SW 1271 (cell line): ENCODE results near the gene TIMM44.
A peak's percentile ranks its signal among the peaks of the same experiment; 100 is the strongest.
"Not testable (repeated sequence)": the region's sequence is repeated elsewhere in the genome, so short reads cannot be mapped to it uniquely, and the experiment has no call there.

ENCODE experiments used
- DNase-seq, 2 experiments: peaks; one replicate each; lab custom pipeline; 2025; lab: John Stamatoyannopoulos, UW

Gene TIMM44

GRCh38 chr19:7944177-7944761, 803 bp upstream of the TIMM44 start:
- DNase-seq, result peak; percentile 67 to 70

- no peak for DNase-seq
These were observed 454 bp downstream of the TIMM44 start for GRCh38 chr19:7942981-7943443.

- DNase-seq, result no peak
These were observed 1.4 kb downstream of the TIMM44 start for GRCh38 chr19:7941895-7942596.

- no peak for DNase-seq
These were observed 2.6 kb downstream of the TIMM44 start for GRCh38 chr19:7940841-7941240.

- DNase-seq, result no peak
These were observed 8.7 kb downstream of the TIMM44 start for GRCh38 chr19:7934766-7935165.

- DNase-seq, result no peak
These were observed 9.4 kb downstream of the TIMM44 start for GRCh38 chr19:7933828-7934725.

- DNase-seq, result no peak
These were observed 10.1 kb downstream of the TIMM44 start for GRCh38 chr19:7933411-7933810.

GRCh38 chr19:7932930-7933300, 10.6 kb downstream of the TIMM44 start:
- DNase-seq, result no peak

- no peak for DNase-seq
These were observed 11.1 kb downstream of the TIMM44 start for GRCh38 chr19:7932276-7932929.

- no peak for DNase-seq
These were observed 12.0 kb downstream of the TIMM44 start for GRCh38 chr19:7931221-7932061.

- DNase-seq, result no peak
These were observed 12.7 kb downstream of the TIMM44 start for GRCh38 chr19:7930765-7931164.

GRCh38 chr19:7930030-7930429, 13.4 kb downstream of the TIMM44 start:
- not testable (repeated sequence) for DNase-seq

GRCh38 chr19:7928741-7929701, 14.4 kb downstream of the TIMM44 start:
- peak in 1 of 2 experiments; percentile 43 for DNase-seq

- DNase-seq, result no peak
These were observed 15.1 kb downstream of the TIMM44 start for GRCh38 chr19:7928334-7928706.

GRCh38 chr19:7927605-7928333, 15.7 kb downstream of the TIMM44 start:
- DNase-seq, result no peak

GRCh38 chr19:7926727-7927604, 16.5 kb downstream of the TIMM44 start:
- no peak for DNase-seq

GRCh38 chr19:7926021-7926726, 17.3 kb downstream of the TIMM44 start, which contains the start of gene CTXN1:
Gene CTXN1, minus strand, starts transcription at chr19:7926135. Its CDS starts 597 bp downstream, at chr19:7925538.
- DNase-seq, result peak in 1 of 2 experiments; percentile 18
